Measurements from ENCODE around the gene MGAT3. TPM values are rescaled to one million over a fixed set of nuclear protein-coding genes. Genes with fewer than 3 reads are reported as not detected.

Gene MGAT3
- total RNA-seq, 1 experiment from 2014 or later = 0.20 TPM

DNA sequence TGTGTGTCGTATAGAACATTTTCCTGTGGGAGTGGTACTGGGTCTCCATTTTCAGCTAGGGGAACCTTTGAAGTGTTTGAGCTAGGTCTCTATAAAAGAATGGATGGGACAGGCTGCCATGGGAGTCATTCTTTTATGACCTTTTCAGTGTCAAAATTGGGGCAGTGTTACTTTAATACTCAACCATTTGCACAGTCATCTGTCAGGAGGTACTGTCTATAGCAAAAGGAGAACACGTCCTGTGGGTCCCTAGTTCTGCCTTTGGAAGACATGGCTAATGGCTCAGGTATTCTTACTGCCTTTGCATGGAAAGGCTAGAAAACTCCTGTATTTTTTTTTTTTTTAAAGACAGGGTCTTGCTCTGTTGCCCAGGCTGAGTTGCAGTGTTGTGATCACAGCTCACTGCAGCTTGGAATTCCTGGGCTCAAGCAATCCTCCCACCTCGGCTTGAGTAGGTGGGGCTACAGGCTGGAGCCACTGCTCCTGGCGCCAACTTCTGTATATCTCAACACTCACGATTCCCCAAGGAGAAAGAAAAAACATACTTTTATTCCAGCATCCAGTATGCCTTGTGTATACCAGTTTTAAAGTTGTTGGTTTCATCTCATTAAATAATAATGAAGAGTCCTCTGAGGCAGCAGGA is 61.5 kb downstream of the MGAT3 start:
- H3K27me3 ChIP-seq (ENCODE audit: insufficient read depth, low read length) = no peaks in the 10 kb centered on the region
- H3K4me1 ChIP-seq (ENCODE audit: control insufficient read depth in 1 of 2, insufficient read depth in 2 of 2, low read length in 2 of 2) = peaks cover 17 to 38% of the 10 kb centered on the region in 2 experiments
- H3K4me2 ChIP-seq (ENCODE audit: low read length) = peak overlapping the region; percentile 75
- POLR2A ChIA-PET = interaction anchor here (1.6 kb wide), 1 partner anchor 11 kb away, joined by 5 read pairs; no protein-coding TSS in a partner anchor
- intact Hi-C loops (cut with micrococcal nuclease) = no loop called here
- no peaks in the 10 kb centered on the region for H3K9me3 ChIP-seq (ENCODE audit: control insufficient read depth in 1 of 2, insufficient read depth in 1 of 2, low read depth in 1 of 2, low read length in 2 of 2)
- ATAC-seq = no peak
- peaks cover 43 to 63% of the 10 kb centered on the region in 2 experiments for H3K36me3 ChIP-seq (ENCODE audit: control insufficient read depth in 1 of 2, insufficient read depth in 2 of 2, low read length in 2 of 2)
- H3K9ac ChIP-seq (ENCODE audit: low read length) = peak overlapping the region; percentile 96
- peaks cover 75% of the 10 kb centered on the region for H3K79me2 ChIP-seq (ENCODE audit: insufficient read depth, low read length)
- H3K4me3 ChIP-seq (replicated peaks in 1 of 2; ENCODE audit: low read depth in 1 of 2, low read length in 2 of 2) = peak overlapping the region; percentile 85 to 92
- BruUV-seq (replicated peaks) = no TSS peak
- peak overlapping the region; percentile 99 for H3K27ac ChIP-seq (ENCODE audit: low read depth, low read length)
- CTCF ChIA-PET = interaction anchor here (1.1 to 1.2 kb wide), 2 partner anchors 11 to 16 kb away, joined by 4 to 6 read pairs; partner anchors contain the start of gene MIEF1
- DNase-seq (ENCODE audit: low read depth, low spot score) = no peak
- H4K20me1 ChIP-seq (ENCODE audit: insufficient read depth) = peaks cover 25% of the 10 kb centered on the region; the same call in 1 of the 2 replicates
- H2AFZ ChIP-seq (ENCODE audit: low read depth, low read length, poor library complexity, severe bottlenecking) = no peak overlapping the region
- no peaks in the 10 kb centered on the region for H3K9me2 ChIP-seq (ENCODE audit: insufficient read depth)
- RAD21 ChIA-PET (ENCODE audit: low non-redundant PET in 1 of 2, low total read pairs in 2 of 2, uncharacterized antibody in 2 of 2, unreplicated experiment in 2 of 2) = interaction anchor here in 1 of 2 experiments (0.9 kb wide), 1 partner anchor 26 kb away, joined by 5 read pairs; no protein-coding TSS in a partner anchor
- TF ChIP-seq ZBTB33 (IDR thresholded peaks at IDR 0.05; ENCODE audit: extremely low read depth, insufficient replicate concordance, low read length) = no peak
- no peak; the same call in 1 of the 2 replicates for TF ChIP-seq JUND (IDR thresholded peaks at IDR 0.05)
- no peak for TF ChIP-seq SRF (IDR thresholded peaks at IDR 0.05; ENCODE audit: low read depth)
- no peak for TF ChIP-seq ELF1 (IDR thresholded peaks at IDR 0.05; ENCODE audit: borderline replicate concordance, low read depth)
- no peak for TF ChIP-seq RAD21 (IDR thresholded peaks at IDR 0.05; ENCODE audit: low read depth)
- 0 out of 2 replicates have a peak, but pooled peaks have one; percentile 29 for TF ChIP-seq SIN3A (IDR thresholded peaks at IDR 0.05; ENCODE audit: low read depth)
- TF ChIP-seq EGR1 (IDR thresholded peaks at IDR 0.05; ENCODE audit: low read depth) = no peak
- no peak for TF ChIP-seq EZH2phosphoT487 (IDR thresholded peaks at IDR 0.05; ENCODE audit: borderline replicate concordance)
- TF ChIP-seq REST (IDR thresholded peaks at IDR 0.05; ENCODE audit: low read depth) = no peak
- TF ChIP-seq EZH2 (IDR thresholded peaks at IDR 0.05) = no peak
- no peak for TF ChIP-seq ZFX (IDR thresholded peaks at IDR 0.05)
- TF ChIP-seq CBX3 (IDR thresholded peaks at IDR 0.05; ENCODE audit: low read depth) = no peak
- TF ChIP-seq ZNF274 (IDR thresholded peaks at IDR 0.05; ENCODE audit: low read depth, low read length) = no peak
- peak; percentile 17; the same call in 1 of the 2 replicates for TF ChIP-seq SP1 (IDR thresholded peaks at IDR 0.05; ENCODE audit: low read depth)
- TF ChIP-seq, protein P1, sequence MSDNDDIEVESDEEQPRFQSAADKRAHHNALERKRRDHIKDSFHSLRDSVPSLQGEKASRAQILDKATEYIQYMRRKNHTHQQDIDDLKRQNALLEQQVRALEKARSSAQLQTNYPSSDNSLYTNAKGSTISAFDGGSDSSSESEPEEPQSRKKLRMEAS (IDR thresholded peaks at IDR 0.05) = 0 out of 2 replicates have a peak, but pooled peaks have one; percentile 19
- TF ChIP-seq, protein P2, sequence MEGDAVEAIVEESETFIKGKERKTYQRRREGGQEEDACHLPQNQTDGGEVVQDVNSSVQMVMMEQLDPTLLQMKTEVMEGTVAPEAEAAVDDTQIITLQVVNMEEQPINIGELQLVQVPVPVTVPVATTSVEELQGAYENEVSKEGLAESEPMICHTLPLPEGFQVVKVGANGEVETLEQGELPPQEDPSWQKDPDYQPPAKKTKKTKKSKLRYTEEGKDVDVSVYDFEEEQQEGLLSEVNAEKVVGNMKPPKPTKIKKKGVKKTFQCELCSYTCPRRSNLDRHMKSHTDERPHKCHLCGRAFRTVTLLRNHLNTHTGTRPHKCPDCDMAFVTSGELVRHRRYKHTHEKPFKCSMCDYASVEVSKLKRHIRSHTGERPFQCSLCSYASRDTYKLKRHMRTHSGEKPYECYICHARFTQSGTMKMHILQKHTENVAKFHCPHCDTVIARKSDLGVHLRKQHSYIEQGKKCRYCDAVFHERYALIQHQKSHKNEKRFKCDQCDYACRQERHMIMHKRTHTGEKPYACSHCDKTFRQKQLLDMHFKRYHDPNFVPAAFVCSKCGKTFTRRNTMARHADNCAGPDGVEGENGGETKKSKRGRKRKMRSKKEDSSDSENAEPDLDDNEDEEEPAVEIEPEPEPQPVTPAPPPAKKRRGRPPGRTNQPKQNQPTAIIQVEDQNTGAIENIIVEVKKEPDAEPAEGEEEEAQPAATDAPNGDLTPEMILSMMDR (IDR thresholded peaks at IDR 0.05 in 2 of 3, conservative IDR thresholded peaks at IDR 0.05 in 1 of 3; ENCODE audit: borderline replicate concordance in 1 of 3, insufficient read depth in 1 of 3, low read depth in 2 of 3, low read length in 2 of 3) = no peak
- no peak for TF ChIP-seq CEBPB (IDR thresholded peaks at IDR 0.05; ENCODE audit: low read depth)
- TF ChIP-seq POLR2A (IDR thresholded peaks at IDR 0.05; ENCODE audit: borderline replicate concordance, extremely low read depth, insufficient read depth, insufficient read length) = no peak
- no peak for TF ChIP-seq POLR2AphosphoS5 (IDR thresholded peaks at IDR 0.05; ENCODE audit: low read depth, low read length)
- TF ChIP-seq TCF7L2 (IDR thresholded peaks at IDR 0.05; ENCODE audit: borderline replicate concordance, extremely low read depth, insufficient read depth, insufficient read length) = no peak

Measured in HCT116 (cell line).